GM19043 (cell line): ENCODE measurements around the gene SLC36A3.
"Not testable (repeated sequence)": the region's sequence is repeated elsewhere in the genome, so short reads cannot be mapped to it uniquely, and the experiment has no call there.

Experiments
- ATAC-seq: cut with Tn5 transposase; IDR thresholded peaks from one replicate; pipeline ENCODE4 v1.9.1; 2021; ENCODE audit warnings: low read depth; ENCODE audit not compliant: unreplicated experiment

Gene SLC36A3

DNA sequence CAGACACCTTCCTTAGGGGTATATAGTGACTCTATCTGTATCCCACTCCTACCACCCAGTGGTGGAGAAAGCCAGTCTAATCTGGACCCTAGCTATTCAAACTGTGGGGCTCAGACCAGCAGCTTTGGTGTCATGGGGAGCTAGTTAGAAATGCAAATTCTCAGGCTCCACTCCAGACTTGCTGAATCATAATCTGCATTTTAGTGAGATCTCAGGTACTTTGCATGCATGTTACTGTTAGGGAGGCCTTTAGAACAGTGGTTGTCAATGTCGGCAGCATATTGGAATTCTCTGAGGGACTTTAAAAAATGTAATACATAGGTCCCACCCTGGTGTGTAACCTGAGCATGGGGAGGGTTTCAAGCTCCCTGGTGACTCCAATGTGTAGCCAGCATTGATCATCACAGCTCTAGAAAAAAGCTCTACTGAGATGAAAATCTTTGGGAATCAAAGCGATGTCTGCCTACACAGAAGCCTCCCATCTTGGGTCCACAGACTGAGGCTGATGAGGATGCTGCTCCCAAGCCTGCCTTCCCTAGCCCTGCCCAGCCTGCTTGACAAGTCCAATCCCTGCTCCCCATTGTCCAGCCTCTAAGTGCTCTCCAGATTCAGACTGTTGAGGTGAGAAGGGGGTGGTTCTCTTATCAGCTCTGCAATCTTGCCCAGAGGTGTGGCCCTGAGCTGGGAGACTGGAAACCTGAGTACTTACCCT is 62.5 kb downstream of the SLC36A3 start:
- ATAC-seq, result no peak

DNA sequence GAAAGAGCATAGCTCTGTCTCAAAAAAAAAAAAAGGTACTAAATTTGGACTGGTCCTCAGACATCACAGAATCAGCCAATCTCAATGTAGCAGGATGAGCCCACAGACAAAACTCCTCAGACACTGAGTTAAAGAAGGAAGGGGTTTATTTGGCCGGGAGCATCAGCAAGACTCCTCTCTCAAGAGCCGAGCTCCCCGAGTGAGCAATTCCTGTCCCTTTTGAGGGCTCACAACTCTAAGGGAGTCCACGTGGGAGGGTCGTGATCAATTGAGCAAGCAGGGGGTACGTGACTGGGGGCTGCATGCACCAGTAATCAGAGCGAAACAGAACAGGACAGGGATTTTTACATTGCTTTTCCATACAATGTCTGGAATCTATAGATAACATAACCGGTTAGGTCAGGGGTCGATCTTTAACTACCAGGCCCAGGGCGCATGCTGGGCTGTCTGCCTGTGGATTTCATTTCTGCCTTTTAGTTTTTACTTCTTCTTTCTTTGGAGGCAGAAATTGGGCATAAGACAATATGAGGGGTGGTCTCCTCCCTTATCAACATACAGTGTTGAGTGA is 63.2 kb downstream of the SLC36A3 start:
- ATAC-seq, result not testable (repeated sequence)

DNA sequence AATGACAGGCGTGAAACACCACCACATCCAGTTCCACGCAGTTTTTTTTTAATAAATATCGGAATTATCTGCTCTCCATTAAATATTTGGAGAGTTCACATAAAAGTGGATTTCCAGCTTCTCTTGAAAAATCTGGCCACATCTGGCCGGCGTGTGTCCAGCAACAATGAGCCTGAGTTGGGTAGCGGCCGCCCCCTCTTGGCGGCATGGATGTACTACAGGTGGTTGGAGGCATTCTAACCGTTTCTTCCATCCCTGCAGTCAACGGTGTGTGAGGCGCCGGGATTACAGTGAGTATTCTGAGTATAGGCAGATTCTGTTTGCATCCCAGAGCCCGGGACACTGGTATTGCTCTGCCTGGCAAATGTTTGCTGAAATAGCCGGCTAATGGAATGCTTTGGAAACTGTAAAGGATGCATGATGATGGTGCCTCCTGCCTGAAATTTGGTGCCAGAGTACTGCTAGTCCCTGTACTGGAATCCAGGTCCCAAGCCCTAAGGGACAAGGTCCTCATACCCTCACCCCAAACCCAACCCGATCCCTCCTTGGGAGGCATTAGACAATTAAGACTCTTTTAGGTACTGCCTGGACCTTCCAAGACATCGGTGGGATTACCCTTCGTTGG is 64.2 kb downstream of the SLC36A3 start:
- ATAC-seq, result peak; percentile 37

DNA sequence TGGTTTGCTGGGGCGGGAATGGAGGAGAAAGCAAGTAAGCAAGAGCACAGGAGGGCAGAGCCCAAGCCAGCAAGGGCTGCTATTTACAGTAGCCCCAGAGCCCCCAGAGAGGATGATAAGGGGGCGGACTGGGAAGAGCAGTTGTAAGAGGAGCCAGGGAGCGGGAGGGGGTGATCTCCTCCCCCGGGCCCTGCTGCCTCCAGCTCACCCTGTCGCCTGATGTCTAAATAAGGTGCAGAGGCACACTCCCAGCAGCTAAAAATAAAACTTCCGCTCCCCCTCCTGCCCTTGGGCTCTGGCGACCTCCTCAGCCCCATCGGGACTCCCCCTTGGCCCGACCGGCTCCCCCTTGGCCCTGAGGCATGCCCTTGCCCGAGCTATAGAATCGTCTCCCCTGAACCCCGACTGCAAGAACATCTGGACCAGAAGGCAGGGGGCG is 65.2 kb downstream of the SLC36A3 start:
- ATAC-seq, result peak; percentile 46

DNA sequence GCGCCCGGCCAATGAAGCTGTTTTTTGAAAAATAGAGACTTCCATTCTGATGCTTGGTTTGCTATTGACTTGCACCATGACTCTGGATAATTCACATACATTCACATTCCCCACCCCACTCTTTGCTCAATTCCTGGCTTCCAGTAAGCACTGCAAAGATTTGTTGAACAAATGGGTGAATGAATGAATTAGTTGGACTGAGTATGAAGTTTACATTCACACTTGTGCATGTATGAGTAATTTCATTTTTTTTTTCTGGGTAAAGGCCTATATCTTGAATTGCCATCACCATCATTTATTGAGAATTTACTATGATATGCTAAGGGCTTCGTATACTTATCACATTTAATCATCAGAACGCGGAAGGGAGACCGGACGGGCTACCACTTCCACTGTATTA is 65.9 kb downstream of the SLC36A3 start:
- ATAC-seq, result no peak

DNA sequence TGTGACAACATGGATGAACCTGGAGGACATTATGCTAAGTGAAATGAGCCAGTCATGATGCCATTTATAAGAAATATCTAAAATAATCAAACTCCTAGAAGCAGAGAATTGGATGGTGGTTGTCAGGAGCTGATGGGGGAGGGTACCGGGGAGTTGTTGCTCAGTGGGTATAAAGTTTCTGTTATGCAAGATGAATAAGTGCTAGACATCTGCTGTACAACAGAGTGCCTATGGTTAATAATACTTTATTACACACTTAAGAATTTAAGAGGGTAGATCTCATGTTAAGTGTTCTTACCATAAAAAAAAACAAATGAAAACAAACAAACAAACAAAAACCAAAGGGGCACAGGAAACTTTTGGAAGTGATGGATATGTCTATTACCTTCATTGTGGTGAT is 66.7 kb downstream of the SLC36A3 start:
- ATAC-seq, result no peak

DNA sequence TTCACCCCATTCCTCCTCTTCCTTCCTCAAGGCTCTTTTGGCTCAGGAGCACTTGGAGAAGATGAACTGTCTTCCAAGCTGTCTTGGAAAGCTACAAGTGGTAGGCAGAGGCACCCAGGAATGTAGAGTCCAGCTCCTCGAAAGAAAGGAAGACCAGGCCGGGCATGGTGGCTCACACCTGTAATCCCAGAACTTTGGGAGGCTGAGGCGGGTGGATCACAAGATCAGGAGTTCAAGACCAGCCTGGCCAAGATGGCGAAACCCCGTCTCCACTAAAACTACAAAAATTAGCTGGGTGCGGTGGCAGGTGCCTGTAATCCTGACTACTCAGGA is 68.4 kb downstream of the SLC36A3 start:
- ATAC-seq, result not testable (repeated sequence)

DNA sequence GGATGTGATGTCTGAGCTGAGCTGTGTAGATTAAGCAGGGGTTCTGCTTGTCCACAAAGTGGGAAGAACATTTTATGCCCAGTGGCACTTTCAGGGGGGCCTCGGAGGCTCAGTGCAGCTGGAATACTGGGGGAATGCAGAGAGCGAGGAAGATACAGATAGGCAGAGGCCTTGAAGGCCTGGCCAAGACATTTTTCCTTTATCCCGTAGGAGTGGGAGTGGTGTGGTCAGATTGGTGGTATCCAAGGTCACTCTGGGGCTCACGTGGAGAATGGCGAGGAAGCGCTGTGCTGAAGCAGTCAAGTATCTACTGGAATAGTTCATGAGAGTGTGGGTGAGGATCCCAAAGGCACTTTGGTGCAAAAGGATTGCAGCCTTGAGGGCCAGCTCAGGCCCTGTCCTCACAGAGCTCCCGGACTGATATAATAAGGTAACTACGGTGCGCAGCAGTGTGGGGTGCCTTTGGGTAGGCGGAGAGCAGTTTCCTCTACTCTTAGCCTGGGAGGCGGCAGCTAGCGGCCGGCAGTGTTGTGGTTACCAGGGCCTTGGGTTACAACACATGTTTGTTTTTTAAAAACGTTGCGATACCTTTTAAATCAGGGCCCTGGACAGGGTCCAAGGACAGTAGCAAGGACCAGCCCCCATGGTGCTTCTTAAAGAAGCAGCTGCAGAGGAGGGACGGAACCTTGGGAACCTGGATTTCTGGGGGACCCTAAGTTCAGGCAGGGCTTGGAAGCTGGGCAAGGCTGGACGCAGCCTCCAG is 68.9 kb downstream of the SLC36A3 start:
- peak; percentile 68 for ATAC-seq

DNA sequence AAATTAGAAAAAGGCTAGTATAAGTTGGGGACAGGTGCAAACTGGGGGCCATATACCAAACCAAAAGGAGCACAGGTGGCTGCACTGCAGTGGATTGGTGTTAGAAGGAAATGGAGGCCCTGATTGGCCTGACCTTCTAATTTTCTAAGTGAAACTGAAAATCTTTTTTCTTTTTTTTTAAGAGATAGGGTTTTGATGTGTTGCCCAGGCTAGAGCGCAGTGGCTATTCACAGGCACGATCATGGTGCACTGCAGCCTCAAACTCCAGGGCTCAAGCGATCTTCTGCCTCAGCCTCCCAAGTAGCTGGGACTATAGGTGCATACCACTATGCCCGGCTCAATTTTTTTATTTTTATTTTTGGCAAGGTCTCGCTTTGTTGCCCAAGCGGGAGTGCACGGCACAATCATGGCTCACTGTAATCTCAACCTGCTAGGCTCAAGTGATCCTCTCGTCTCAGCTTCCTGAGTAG is 69.9 kb downstream of the SLC36A3 start:
- ATAC-seq, result peak; percentile 46

DNA sequence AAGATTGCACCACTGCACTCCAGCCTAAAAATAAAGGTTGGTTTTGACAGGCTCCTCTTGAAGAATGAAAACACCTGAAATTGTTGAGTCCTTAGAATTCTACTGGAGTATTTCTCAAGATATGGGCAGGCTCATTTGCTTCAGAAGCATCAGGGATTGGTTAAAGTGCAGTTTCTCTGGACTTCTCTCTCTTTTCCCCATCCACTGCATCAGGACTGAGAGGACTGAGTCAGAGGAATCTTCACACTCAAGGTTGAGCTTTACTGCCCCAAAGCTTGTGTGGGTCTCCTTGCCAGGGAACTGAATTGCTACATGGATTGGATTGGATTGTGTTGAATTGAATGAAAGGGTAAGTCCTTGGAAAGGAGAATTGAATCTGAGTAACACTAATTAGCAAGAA is 72.2 kb downstream of the SLC36A3 start:
- no peak for ATAC-seq

DNA sequence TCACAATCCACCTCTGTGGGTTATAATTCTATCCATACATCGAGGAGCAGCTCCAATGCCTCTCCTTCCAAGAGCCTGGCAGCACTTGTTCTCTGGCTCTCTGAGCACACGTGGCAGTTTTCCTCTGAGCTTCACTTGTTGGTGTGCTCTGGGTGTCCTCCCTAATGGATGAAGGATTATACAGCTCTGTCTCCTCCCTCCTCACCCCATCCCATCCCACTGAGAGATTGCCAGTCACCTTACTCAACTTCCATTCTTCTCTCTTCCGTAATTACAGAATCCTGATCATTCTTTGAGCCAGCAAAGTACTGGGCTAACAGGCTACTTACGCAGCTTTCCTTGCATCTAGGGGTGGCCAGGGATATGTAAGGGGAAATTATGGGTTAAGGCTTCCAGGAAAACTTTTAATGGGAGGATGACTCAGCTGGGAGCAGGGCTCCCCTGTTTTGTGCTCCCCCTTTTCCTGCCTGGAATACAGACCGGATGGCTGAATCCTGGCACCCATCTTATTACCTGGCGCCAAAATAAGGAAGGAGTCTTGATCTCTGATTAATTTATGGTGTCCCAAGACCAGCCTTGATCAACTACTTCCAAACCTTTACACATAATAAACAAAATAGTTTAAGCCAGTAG is 73.4 kb downstream of the SLC36A3 start:
- ATAC-seq, result no peak

DNA sequence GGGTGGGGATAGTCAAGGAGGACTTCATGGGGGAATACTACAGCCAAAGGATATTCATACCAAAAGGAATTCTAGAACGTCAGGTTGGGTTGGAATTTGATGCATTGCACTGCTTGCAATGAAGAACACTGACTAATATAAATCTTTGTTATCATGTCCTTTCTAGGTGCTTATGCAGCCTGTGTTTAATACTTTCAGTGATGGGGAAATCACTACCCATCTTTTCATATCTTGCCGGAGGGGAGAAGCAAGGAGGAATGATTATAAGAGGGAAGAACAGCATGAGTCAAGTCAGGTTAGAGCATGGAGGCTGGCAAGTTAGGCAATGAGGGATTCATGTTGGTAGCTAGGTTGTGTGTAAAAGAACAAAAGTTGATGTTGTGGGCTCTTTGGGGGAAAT is 74.6 kb downstream of the SLC36A3 start:
- ATAC-seq, result no peak

DNA sequence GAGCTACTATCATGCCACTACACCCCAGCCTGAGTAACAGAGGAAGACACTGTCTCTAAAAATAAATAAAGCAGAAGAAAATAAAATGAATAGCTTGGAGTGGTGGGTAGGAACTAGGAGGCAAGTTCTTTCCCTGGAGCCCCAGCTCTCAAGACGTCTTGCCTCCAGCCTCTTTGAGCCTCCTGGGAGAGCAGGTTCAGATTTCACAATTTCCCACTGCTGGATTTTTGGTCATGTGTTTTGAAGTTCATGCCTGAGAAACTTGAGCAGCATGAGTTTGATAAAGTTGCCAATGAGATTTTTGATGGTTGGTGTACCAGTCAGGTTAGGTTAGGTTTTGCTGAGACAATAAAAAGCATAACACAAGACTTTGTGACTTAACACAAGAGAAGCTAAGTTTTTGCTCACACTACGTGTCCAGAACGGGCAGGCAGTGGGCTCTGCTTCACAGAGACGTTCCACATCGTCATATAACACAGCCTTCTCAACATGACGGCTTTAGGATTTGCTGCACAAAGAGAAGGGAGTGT is 75.6 kb downstream of the SLC36A3 start:
- no peak for ATAC-seq
